HG03060 (cell line): ENCODE data around the gene TYK2.
"Not testable (repeated sequence)": the region's sequence is repeated elsewhere in the genome, so short reads cannot be mapped to it uniquely, and the experiment has no call there.

ENCODE experiments used
- ATAC-seq: cut with Tn5 transposase; IDR thresholded peaks from one replicate; pipeline ENCODE4 v1.9.1; 2021; ENCODE audit warnings: low read depth, moderate number of reproducible peaks; ENCODE audit not compliant: unreplicated experiment

Gene TYK2

DNA sequence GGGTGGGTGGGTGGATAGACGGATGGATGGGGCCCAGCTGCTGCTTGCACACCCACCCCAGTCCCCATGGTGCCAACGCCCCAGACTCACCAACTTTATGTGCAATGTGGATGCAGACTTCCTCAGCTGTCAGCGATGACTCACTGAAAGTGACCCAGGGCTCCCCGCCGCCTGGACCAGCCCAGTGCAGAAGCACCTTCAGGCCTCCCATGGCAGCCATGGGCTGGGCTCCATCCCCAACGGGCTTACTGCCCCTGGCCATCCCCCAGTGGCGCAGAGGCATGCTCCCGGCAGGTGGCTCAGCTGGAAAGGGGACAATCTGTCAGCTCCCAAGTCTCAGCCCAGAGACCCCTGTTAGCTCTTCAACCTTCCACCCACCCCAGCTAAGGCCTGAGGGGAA is 2.2 kb downstream of the TYK2 start:
- no peak for ATAC-seq

DNA sequence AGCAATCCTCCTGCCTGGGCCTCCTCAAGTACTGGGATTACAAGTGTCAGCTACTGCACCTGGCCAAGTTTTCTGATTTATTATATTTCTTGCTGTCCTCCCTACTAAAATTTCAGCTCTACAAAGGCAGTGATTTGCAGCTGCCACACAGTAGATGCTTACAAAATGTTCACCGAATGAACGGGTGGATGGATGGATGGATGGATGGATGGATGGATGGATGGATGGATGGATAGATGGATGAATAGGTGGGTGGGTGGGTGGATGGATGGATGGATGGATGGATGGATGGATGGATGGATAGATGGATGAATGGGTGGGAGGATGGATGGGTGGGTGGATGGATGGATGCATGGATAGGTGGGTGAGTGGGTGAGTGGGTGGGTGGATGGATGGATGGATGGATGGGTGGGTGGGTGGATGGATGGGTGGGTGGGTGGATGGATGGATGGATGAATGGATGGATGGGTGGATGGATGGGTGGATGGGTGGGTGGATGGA is 3.2 kb downstream of the TYK2 start:
- not testable (repeated sequence) for ATAC-seq

DNA sequence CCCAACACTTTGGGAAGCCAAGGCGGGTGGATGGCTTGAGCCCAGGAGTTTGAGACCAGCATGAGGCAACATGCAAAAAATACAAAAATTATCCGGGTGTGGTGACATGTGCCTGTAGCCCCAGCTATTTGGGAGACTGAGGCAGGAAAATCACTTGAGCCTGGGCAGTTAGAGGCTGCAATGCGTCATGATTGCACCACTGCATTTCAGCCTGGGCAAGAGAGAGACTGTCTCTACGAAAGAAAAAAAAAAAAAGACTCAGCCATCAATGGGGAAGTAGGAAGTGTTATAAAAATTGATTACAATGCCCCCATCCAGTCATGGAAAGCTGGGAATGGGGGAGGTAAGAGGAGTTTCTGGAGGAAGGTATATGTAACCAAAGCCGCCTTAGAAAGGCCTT is 5.4 kb downstream of the TYK2 start:
- ATAC-seq = no peak

DNA sequence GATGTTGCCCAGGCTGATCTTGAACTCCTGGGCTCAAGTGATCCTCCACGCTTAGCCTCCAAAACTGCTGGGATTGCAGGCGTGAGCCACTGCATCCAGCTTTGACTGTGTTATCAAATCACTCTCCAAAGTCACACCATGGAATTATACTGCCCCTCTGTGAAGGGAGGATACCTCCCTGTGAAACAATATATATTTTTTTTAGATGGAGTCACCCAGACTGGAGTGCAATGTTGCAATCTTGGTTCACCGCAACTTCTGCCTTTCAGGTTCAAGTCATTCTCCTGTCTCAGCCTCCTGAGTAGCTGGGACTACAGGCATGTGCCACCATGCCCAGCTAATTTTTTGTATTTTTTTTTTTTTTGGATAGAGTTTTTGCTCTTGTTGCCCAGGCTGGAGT is 7.7 kb downstream of the TYK2 start:
- no peak for ATAC-seq

DNA sequence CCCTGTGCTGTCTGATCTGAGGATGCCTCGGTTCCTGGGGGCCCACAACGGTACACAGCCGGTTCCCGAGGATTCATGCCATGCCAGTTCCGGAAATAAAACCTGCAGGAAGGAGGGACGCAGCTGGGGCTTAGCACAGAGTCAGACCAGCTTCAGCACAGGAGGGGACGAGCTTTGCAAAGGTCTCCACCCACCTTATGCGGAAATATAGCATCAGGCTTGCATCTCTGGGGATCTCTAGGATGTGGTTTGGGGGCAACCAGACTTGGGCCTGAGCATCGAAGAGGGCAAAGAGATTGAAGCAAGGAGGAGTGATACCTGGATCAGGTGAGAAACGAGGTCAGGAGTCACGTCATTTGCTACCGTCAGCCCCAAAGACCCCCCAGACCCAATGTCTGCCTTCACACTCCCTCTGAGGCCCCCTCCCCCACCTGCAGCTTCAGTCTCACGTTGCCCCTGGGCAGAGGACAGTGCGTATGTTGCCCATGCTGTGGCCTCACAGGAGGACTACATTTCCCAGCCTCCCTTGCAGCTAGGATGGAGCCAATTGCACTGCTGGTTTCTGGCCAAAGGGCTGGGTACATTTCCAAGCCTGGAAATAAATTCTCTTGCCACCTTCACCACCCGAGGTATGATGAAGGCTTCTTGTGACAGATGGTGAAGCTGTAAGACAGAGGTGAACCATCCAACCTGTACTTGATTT is 12.1 kb downstream of the TYK2 start:
- no peak for ATAC-seq

DNA sequence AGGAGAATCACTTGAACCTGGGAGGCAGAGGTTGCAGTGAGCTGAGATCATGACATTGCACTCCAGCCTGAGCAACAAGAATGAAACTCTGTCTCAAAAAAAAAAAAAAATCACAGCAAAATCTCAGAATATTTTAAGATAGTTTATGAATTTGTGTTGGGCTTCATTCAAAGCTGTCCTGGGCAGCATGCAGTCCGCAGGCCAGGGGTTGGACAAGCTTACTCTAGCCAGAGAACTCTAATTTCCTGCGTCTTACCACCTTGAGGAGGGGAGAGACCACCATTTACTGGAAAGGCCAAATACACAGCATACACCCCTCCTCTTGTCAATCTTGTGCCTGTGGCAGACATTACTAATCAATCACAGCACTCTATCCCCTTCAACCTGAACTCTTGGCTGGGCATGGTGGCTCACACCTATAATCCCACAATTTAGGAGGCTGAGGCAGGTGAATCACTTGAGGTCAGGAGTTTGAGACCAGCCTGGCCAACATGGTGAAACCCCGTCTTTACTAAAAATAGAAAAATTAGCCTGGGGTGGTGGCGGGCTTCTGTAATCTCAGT is 13.3 kb downstream of the TYK2 start:
- ATAC-seq = not testable (repeated sequence)

DNA sequence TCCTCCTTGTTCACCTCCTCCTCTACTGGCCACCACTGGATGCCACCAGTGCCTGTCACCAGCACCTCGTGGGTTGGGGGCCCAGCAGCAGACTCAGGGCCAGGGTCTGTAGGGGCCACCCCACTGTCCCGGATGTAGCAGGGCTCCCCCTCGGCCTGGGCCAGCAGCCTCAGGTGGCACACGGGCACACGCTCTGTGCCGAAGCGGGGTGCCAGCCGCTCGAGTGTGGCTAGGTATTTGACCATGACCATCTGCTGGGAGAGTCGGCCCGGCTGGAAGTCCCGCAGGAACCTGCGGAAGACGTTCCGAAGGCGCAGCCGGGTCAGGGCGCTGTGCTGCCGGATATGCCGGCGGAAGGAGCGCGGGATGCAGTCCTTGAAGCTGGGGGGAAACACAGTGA is 14.9 kb downstream of the TYK2 start:
- ATAC-seq = no peak

DNA sequence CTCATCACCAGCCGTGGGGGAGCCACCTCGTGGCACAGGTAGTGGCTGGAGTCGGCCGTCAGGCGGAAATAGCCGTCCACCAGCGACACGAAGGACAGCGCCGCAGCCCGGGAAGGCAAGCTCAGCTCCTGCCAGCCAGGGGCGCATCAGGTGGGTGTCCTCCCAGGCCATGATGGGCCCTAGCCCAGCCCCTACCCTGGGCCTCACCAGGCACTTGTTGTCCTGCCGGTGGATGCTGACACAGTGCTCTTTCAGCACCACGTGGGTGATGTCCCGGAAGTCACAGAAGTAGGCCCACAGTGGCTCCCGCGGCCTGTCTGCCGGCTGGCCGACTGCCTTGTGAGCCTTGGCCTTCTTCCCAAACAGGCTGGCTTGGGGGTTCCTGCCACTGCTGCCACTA is 15.7 kb downstream of the TYK2 start:
- no peak for ATAC-seq

DNA sequence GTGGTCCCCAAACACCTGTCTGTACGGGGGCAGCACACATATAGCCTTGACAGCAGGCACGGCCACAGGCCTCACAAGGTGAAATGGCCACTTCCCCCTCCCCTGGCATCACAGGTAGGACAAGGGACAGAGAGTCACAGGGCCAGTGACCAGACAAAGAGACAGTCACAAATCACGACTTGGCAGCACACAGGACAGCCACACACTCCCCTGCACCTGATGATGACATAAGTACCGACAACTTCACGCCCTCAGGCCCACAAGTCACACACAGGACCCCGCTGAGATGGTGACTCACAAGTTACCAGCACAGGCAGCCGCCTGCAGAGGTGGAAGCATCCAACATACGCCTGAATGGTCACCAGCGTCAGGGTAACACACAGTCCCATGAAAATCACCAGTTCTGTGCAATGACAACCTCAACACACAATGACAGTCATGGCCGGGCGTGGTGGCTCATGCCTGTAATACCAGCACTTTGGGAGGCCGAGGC is 16.5 kb downstream of the TYK2 start:
- no peak for ATAC-seq

DNA sequence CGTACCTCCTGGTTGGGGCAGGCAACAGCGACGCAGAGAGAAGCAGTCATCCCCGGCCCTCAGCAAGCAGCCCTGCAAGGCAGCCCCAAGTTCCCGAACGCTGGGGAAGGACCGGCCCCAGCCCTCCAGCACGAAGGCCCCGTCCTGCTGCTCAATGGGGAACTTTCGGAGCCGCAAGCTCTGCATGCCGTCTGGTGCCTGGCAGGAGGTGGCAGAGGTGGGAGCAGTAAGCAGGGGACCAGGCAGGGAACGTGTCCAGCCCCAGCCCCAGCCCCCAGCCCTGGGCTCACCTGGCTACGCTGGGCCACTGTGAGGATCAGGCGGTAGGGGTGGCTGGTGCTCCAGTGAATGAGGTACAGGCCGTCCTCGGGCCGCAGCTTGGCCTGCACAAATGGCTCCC is 18.1 kb downstream of the TYK2 start:
- no peak for ATAC-seq

DNA sequence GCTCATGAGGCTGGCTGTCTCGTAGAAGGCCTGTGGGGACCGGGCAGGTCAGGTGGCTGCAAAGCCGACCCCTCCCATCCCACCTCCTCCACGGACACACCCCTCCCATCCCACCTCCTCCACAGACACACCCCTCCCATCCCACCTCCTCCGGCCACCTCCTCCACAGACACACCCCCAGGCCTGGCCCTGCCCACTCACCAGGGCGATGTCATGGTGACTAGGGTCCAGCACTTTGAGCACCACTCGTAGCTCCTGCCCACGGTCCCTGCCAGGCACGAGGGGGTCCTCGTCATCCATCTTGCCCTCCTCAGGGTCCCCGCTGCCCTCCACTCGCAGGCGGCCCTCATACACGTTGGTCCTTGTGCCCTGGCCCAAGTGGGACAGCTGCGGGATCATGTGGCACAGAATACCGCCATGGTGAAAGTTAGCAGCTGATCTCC is 18.8 kb downstream of the TYK2 start:
- ATAC-seq = no peak

DNA sequence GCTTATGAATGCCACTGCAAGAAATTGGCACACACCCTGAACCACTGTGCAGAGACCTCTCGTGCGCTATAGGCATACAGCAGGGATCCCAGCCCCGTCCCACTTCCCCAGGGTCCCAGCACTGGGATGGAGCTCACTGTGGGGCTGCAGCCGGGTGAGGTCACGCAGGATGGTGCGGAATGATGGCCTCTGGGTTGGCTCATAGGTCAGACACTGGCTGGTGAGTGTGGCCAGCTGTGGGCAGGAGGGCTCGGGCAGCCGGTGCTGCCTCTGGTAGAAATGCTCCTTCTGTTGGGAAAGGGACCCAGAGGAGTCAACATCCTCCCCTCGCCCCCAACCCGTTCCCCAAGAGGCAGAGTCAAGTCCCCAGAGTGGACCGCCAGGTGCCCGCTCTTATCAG is 23.9 kb downstream of the TYK2 start:
- no peak for ATAC-seq

DNA sequence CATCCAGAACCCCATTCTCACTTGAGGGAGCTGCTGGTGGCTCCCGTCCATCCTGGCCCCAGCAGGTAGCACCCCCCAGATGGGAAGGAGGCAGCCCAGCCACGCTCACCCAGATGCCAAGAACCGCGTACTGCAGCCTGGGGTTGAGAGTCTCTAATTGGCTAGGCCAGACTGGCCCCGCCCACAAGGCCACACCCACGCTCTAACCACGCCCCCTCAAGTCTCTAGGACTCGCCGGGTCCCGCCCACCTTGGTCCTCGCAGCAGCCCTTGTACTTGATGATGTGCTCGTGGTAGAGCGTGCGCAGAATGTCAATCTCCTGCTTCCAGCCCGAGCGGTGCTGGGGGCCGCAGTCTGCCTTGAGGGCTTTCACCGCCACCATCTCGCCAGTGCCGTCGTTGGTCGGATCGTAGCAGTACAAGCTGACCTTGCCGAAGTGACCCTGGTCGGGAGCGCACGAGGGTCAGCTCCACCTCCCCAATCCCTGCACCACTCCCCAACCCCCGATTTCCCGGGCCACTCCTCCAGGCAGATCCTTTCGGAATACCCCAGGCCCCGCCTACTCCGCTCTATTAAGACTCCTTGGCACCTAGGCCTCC is 26.5 kb downstream of the TYK2 start:
- no peak for ATAC-seq

DNA sequence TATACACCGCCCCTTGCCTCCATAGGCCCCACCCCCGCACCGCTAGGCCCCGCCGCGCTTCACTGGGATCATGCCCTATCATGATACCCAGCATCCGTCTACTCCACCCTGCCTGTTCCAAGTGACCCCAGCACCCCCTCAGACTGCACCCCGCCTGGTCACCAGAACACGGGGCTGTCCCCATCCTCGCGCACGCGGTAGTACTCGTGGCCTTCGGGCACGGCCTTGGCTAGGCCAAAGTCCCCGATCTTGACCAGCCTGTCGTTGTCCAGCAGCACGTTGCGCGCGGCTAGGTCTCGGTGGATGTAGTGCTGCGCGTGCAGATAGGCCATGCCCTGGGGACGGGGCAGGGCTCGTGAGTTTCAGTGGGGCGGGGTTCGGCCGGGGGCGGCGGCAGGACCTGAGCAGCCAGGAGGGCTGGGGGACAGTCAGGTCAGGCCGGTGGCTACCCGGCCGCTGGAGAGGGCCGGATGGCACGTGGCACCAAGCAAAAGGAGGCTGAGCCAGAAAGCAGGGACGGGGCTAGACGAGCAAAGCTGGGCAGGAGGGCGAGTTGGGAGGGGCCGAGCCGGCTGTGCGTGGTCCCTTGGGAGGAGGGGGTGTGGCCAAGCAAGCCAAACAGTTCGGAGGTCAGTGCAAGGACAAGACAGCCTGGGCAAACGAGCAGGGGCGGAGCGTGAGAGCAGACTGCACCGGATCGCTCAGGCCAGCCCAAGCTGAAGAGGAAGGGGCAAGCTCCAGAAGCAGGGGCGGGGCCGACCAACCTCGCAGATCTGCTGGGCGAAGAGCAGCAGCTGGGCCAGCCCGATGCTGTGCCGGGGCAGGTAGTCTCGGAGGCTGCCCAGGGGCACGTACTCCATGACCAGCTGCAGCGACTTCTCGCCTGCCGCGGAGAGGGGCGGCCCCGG is 27.4 kb downstream of the TYK2 start:
- no peak for ATAC-seq

DNA sequence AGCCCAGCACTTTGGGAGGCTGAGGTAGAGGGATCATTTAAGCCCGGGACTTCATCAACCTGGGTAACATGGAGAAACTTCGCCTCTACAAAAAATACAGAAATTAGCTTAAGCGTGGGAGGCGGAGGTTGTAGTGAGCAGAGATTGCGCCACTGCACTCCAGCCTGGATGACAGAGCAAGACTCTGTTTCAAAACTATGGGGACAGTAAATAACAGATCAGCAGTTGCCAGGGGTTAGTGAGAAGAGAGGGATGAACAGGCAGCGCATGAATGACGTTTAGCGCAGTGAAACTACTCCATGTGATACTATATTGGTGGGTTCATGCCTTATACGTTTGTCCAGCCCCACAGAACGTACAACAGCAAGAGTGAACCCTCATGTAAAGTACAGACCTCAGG is 33.9 kb downstream of the TYK2 start:
- no peak for ATAC-seq

DNA sequence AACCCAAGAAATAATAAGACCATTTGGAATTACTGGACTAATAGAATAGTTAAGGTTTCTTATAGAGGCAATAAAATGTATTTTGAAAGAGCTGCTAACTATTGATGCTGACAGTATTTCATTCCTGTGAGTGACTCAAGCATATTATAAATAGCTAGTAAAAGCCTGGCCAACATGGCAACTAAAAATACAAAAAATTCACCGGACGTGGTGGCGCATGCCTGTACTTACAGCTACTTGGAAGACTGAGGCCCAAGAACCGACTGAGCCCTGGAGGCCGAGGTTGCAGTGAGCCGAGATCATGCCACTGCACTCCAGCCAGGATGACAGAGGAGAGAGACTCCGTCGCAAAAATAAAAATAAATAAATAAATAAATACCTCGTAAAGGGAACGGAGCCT is 35.6 kb downstream of the TYK2 start:
- ATAC-seq = no peak

DNA sequence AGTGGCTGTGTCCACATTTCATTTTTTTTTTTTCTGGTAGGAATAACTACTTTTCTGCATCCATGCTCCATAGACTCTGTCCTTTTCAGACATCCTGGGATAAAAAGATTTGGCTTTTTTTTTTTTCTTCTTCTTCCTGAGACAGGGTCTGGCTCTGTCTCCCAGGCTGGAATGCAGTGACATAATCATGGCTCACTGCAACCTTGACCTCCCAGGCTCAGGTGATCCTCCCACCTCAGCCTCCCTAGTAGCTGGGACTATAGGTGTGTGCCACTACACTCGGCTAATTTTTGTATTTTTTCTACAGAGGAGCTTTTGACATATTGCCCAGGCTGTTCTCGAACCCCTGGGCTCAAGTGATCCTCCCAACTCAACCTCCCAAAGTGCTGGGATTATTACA is 36.9 kb downstream of the TYK2 start:
- no peak for ATAC-seq

DNA sequence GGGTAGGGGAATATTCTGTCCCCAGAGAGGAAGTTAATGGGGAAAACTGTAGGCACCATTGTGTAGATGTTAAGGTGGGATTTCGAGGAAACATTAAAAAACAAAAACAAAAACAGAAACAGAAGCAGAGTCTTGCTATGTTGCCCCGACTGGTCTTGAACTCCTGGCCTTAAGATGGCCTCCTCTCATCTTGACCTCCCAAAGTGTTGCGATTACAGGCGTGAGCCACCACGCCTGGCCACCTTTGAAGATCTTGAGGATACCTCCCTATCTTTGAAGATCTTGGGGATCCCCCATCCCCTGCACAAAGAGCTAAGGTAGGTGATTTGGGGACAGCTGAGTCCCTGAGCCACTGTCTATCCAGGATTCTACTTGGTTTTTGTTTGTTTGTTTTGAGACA is 40.4 kb downstream of the TYK2 start:
- ATAC-seq = no peak

DNA sequence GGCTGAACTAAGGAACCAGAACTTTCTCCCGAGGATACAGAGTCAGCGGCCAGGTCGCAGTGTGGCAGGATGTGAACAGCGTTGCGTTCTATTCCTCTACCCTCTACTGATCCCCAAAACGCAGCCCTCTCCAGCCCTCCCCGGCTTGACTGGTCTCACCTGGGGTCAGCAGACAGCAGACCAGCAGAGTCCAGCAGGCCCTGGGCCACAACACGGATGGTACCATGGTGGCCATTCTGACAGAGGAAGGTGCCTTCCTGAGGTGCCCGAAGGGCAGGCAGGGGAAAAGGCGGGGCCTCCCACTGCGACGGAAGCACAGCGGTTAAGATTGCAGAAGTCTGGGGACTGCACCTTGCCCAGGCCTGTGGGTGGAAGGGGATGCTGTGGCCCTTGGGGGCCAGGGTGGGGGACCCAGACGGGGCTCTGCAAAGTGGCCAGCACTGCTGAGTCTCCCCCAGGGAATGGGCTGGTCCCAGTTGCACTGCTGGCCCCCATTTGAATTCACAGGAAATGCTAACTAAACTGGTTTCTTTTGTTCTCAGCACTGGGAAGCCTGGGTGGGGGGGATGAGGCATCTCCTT is 40.9 kb downstream of the TYK2 start, which contains the start of gene ICAM3:
Gene ICAM3, minus strand, starts transcription at position 245 of the 581 bp plus-strand sequence. Its CDS starts 10 bp downstream, at position 235.
- no peak for ATAC-seq

DNA sequence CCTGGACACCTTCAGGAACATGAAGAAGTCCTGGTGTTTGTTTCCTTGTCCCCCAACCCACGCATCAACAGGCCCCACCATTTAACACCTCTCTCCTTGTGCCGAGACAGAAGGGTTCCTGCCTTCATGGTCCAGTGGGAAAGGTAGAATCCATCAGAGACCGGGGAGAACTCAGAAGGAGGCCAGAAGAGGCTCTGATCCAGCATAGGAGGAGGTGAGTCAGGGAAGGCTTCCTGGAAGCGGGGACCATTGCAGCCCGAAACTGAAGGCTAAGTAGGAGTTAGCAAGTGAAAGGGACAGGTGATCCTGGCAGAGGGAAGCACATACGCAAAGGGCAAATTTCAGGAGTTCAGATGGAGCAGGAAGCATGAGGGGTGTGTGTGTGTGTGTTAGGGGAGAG is 41.4 kb downstream of the TYK2 start:
- ATAC-seq = no peak
